IPS-20b (cell line): ENCODE results near the gene ID4.
A peak's percentile ranks its signal among the peaks of the same experiment; 100 is the strongest.
"Not testable (repeated sequence)": the region's sequence is repeated elsewhere in the genome, so short reads cannot be mapped to it uniquely, and the experiment has no call there.

Source experiments
- H3K27ac ChIP-seq: one replicate; pipeline ENCODE4 v1.5.1; 2013; ENCODE audit warnings: low read length
- H3K27me3 ChIP-seq: 2 replicates; pipeline ENCODE4 v1.6.1; 2013; ENCODE audit warnings: mild to moderate bottlenecking, low read length, inconsistent platforms; ENCODE audit not compliant: insufficient read depth
- H3K36me3 ChIP-seq: 2 replicates; pipeline ENCODE4 v1.6.1; 2013; ENCODE audit warnings: low read depth, mild to moderate bottlenecking, inconsistent platforms, low read length, moderate library complexity; ENCODE audit not compliant: insufficient read depth
- H3K4me1 ChIP-seq: 2 replicates; pipeline ENCODE4 v1.6.1; 2013; ENCODE audit warnings: mild to moderate bottlenecking, control low read depth, inconsistent platforms, low read length, moderate library complexity; ENCODE audit not compliant: insufficient read depth
- H3K4me3 ChIP-seq: 2 replicates; pipeline ENCODE4 v1.5.1; 2013; ENCODE audit warnings: mild to moderate bottlenecking, low read length, inconsistent platforms
- H3K9ac ChIP-seq: 2 replicates; pipeline ENCODE4 v1.6.1; 2013; ENCODE audit warnings: low read depth, mild to moderate bottlenecking, inconsistent platforms, low read length, moderate library complexity
- H3K9me3 ChIP-seq: 2 replicates; pipeline ENCODE4 v1.6.1; 2013; ENCODE audit warnings: mild to moderate bottlenecking, low read depth, low read length, inconsistent platforms; ENCODE audit not compliant: insufficient read depth

Gene ID4

GRCh38 chr6:19849755-19850154, 12.6 kb downstream of the ID4 start:
- H3K9me3 ChIP-seq: no peaks in the 10 kb centered on the region
- H3K27me3 ChIP-seq: no peaks in the 10 kb centered on the region
- no peaks in the 10 kb centered on the region for H3K36me3 ChIP-seq
- peaks cover 8% of the 10 kb centered on the region; the same call in 1 of the 2 replicates for H3K4me1 ChIP-seq
- no peak overlapping the region for H3K27ac ChIP-seq
- no peak overlapping the region for H3K4me3 ChIP-seq
- H3K9ac ChIP-seq: no peak overlapping the region

- H3K4me3 ChIP-seq: no peak overlapping the region
- peak overlapping the region; percentile 8; the same call in 1 of the 2 replicates for H3K9ac ChIP-seq
- H3K27ac ChIP-seq: no peak overlapping the region
Measured at GRCh38 chr6:19851241-19852089, 14.3 kb downstream of the ID4 start.

GRCh38 chr6:19852090-19852457, 14.9 kb downstream of the ID4 start:
- Histone ChIP-seq H3K4me3 (no peak overlapping the region), H3K27me3 (no peaks in the 10 kb centered on the region), H3K36me3 (no peaks in the 10 kb centered on the region), H3K9ac (no peak overlapping the region), H3K4me1 (peaks cover 8% of the 10 kb centered on the region; the same call in 1 of the 2 replicates), H3K9me3 (no peaks in the 10 kb centered on the region), H3K27ac (no peak overlapping the region)

More at GRCh38 chr6:19851241-19852089, 14.3 kb downstream of the ID4 start:
- Histone ChIP-seq H3K27me3 (no peaks in the 10 kb centered on the region), H3K9me3 (no peaks in the 10 kb centered on the region), H3K36me3 (no peaks in the 10 kb centered on the region), H3K4me1 (peaks cover 8% of the 10 kb centered on the region; the same call in 1 of the 2 replicates)

- Histone ChIP-seq H3K36me3 (no peaks in the 10 kb centered on the region), H3K4me3 (no peak overlapping the region), H3K4me1 (peaks cover 8% of the 10 kb centered on the region; the same call in 1 of the 2 replicates), H3K27ac (no peak overlapping the region), H3K9ac (no peak overlapping the region), H3K9me3 (no peaks in the 10 kb centered on the region), H3K27me3 (no peaks in the 10 kb centered on the region)
Measured at GRCh38 chr6:19852927-19853326, 15.8 kb downstream of the ID4 start.

GRCh38 chr6:19854421-19855015, 17.3 kb downstream of the ID4 start:
- not testable (repeated sequence) for H3K4me1 ChIP-seq, H3K4me3 ChIP-seq, H3K27ac ChIP-seq, H3K27me3 ChIP-seq, H3K36me3 ChIP-seq, H3K9me3 ChIP-seq, H3K9ac ChIP-seq

GRCh38 chr6:19855536-19855935, 18.4 kb downstream of the ID4 start:
- Histone ChIP-seq H3K36me3 (no peaks in the 10 kb centered on the region), H3K27ac (no peak overlapping the region), H3K9ac (no peak overlapping the region), H3K4me1 (peaks cover 8% of the 10 kb centered on the region; the same call in 1 of the 2 replicates), H3K27me3 (no peaks in the 10 kb centered on the region), H3K9me3 (no peaks in the 10 kb centered on the region), H3K4me3 (no peak overlapping the region)

- Histone ChIP-seq H3K27ac (no peak overlapping the region), H3K9me3 (no peaks in the 10 kb centered on the region), H3K4me1 (no peaks in the 10 kb centered on the region), H3K36me3 (no peaks in the 10 kb centered on the region), H3K27me3 (no peaks in the 10 kb centered on the region), H3K4me3 (no peak overlapping the region), H3K9ac (no peak overlapping the region)
Measured at GRCh38 chr6:19857139-19857538, 20.0 kb downstream of the ID4 start.

- H3K4me3 ChIP-seq: no peak overlapping the region
- H3K27ac ChIP-seq: no peak overlapping the region
Measured at GRCh38 chr6:19857703-19858102, 20.5 kb downstream of the ID4 start.

GRCh38 chr6:19860235-19860877, 23.2 kb downstream of the ID4 start:
- H3K4me3 ChIP-seq: no peak overlapping the region
- H3K36me3 ChIP-seq: no peaks in the 10 kb centered on the region
- H3K4me1 ChIP-seq: no peaks in the 10 kb centered on the region
- no peak overlapping the region for H3K9ac ChIP-seq
- no peak overlapping the region for H3K27ac ChIP-seq
- H3K27me3 ChIP-seq: no peaks in the 10 kb centered on the region
- no peaks in the 10 kb centered on the region for H3K9me3 ChIP-seq

More at GRCh38 chr6:19857703-19858102, 20.5 kb downstream of the ID4 start:
- Histone ChIP-seq H3K27me3 (no peaks in the 10 kb centered on the region), H3K36me3 (no peaks in the 10 kb centered on the region), H3K4me1 (no peaks in the 10 kb centered on the region), H3K9me3 (no peaks in the 10 kb centered on the region), H3K9ac (no peak overlapping the region)

GRCh38 chr6:19864285-19864684, 27.1 kb downstream of the ID4 start:
- Histone ChIP-seq H3K27ac (no peak overlapping the region), H3K4me1 (no peaks in the 10 kb centered on the region), H3K36me3 (no peaks in the 10 kb centered on the region), H3K9ac (no peak overlapping the region), H3K4me3 (no peak overlapping the region), H3K27me3 (no peaks in the 10 kb centered on the region), H3K9me3 (no peaks in the 10 kb centered on the region)

- H3K27me3 ChIP-seq: no peaks in the 10 kb centered on the region
- no peaks in the 10 kb centered on the region for H3K36me3 ChIP-seq
- no peak overlapping the region for H3K4me3 ChIP-seq
- no peaks in the 10 kb centered on the region for H3K4me1 ChIP-seq
- H3K27ac ChIP-seq: no peak overlapping the region
- H3K9me3 ChIP-seq: no peaks in the 10 kb centered on the region
- H3K9ac ChIP-seq: no peak overlapping the region
Measured at GRCh38 chr6:19865178-19865577, 28.0 kb downstream of the ID4 start.
